Activated CD4-positive, alpha-beta T cell treated with anti-CD3 and anti-CD28 coated beads for 24 hours (primary cell): ENCODE results near the gene HYAL2.

Experiments
- DNase-seq, 2 donors: peaks; one replicate each; pipeline ENCODE4 v3.0.0-alpha.2; 2020; ENCODE audit warnings: low read depth in 2 of 2

The HYAL2 gene

GRCh38 chr3:50322386-50323091 is at the start of gene HYAL2:
TSS of gene HYAL2 (minus strand) at chr3:50322745. CDS start at chr3:50320489, 2,256 bp downstream.
- no peak for DNase-seq

- DNase-seq: no peak
Observed at GRCh38 chr3:50371133-50371685, 48.7 kb upstream of the HYAL2 start.

GRCh38 chr3:50370594-50370993 is 48.0 kb upstream of the HYAL2 start:
- no peak for DNase-seq

GRCh38 chr3:50369012-50369670 is 46.6 kb upstream of the HYAL2 start:
- no peak for DNase-seq

- DNase-seq: no peak
Observed at GRCh38 chr3:50365842-50366220, 43.3 kb upstream of the HYAL2 start.

- peak; percentile 92 to 93 for DNase-seq
Observed at GRCh38 chr3:50365080-50365841, 42.7 kb upstream of the HYAL2 start.

GRCh38 chr3:50364573-50365079 is 42.1 kb upstream of the HYAL2 start:
- DNase-seq: no peak

- DNase-seq: no peak
Observed at GRCh38 chr3:50359760-50360110, 37.2 kb upstream of the HYAL2 start.

- peak; percentile 86 to 91 for DNase-seq
Observed at GRCh38 chr3:50358911-50359759, 36.6 kb upstream of the HYAL2 start, which contains the start of gene TMEM115. TSS of gene TMEM115 (minus strand) at chr3:50359521. CDS start at chr3:50359063, 458 bp downstream.

GRCh38 chr3:50358355-50358910 is 35.9 kb upstream of the HYAL2 start:
- no peak for DNase-seq

- DNase-seq: no peak
Observed at GRCh38 chr3:50357481-50357880, 34.9 kb upstream of the HYAL2 start.

GRCh38 chr3:50356553-50356952 is 34.0 kb upstream of the HYAL2 start:
- DNase-seq: no peak

GRCh38 chr3:50355829-50356552 is 33.4 kb upstream of the HYAL2 start:
- no peak for DNase-seq

- DNase-seq: no peak
Observed at GRCh38 chr3:50354850-50355249, 32.3 kb upstream of the HYAL2 start.

GRCh38 chr3:50354186-50354764 is 31.7 kb upstream of the HYAL2 start:
- no peak for DNase-seq

- no peak for DNase-seq
Observed at GRCh38 chr3:50353245-50354004, 30.9 kb upstream of the HYAL2 start.

- no peak for DNase-seq
Observed at GRCh38 chr3:50352781-50353180, 30.2 kb upstream of the HYAL2 start.

GRCh38 chr3:50351323-50351697 is 28.8 kb upstream of the HYAL2 start:
- DNase-seq: no peak
